GM10248 (cell line): ENCODE measurements around the gene FBRSL1.

Experiments used
- CTCF ChIA-PET: fragments of 300-600 bp; sonication (Branson Sonifier 250); formaldehyde crosslinking; extraction: SDS; loops from one replicate; lab custom pipeline; 2021; ENCODE audit warnings: antibody characterized with exemption; lab: Yijun Ruan, JAX
- POLR2A ChIA-PET: fragments of 350-650 bp; sonication (Branson Sonifier 250); formaldehyde crosslinking; extraction: SDS; loops from one replicate; lab custom pipeline; 2020; ENCODE audit warnings: antibody characterized with exemption; lab: Yijun Ruan, JAX
- DNase-seq: peaks from one replicate; pipeline ENCODE4 v3.0.0; 2012; ENCODE audit errors: extremely low spot score
- TF ChIP-seq, protein P1 (sequence below): IDR thresholded peaks from 2 replicates; pipeline ENCODE4 v1.5.1; 2012; ENCODE audit warnings: mild to moderate bottlenecking, low read depth; ENCODE audit errors: extremely low read depth, missing control alignments, control extremely low read depth

The FBRSL1 gene

DNA sequence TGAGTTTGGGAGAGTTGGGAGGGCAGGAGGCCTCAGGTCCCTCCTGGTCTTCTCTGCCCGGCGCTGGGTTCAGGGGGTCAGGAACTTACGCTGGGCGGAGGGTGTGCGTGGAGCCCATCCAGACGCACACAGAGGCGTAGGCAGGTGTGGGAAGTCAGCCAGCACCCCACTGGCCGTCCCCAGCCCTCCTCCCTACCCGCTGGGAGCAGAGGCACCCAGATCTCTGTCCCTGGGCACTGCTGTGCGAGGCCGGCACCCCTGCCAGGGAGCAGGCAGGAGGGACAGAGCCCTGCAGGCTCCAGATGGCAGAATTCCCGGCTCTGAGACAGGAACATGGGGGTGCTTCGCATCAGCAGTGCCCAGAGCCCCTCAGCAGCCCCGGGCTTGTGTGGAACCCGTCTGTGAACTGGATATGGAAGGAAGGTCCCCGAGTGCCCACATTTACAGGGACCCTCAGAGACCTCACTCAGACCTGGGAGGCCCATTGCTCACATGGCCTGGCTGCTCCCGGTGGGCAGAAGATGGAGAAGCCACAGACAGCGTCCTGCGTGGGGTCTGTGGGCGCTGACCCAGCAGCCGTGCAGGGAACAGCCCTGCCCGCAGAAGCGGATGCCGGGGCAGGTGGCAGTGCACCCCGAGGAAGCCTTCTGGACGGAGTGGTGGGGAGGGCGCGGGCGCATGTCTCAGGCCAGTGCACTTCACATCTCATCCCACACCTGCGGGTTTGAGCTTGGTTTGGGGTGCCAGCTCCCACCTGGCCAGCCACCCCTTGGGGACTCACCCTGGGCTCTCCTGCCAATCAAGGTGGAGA lies 61.1 kb downstream of the FBRSL1 start:
- DNase-seq = no peak
- ChIA-PET CTCF (no interaction called here), POLR2A (no interaction called here)
- TF ChIP-seq, protein P1, sequence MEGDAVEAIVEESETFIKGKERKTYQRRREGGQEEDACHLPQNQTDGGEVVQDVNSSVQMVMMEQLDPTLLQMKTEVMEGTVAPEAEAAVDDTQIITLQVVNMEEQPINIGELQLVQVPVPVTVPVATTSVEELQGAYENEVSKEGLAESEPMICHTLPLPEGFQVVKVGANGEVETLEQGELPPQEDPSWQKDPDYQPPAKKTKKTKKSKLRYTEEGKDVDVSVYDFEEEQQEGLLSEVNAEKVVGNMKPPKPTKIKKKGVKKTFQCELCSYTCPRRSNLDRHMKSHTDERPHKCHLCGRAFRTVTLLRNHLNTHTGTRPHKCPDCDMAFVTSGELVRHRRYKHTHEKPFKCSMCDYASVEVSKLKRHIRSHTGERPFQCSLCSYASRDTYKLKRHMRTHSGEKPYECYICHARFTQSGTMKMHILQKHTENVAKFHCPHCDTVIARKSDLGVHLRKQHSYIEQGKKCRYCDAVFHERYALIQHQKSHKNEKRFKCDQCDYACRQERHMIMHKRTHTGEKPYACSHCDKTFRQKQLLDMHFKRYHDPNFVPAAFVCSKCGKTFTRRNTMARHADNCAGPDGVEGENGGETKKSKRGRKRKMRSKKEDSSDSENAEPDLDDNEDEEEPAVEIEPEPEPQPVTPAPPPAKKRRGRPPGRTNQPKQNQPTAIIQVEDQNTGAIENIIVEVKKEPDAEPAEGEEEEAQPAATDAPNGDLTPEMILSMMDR = no peak

DNA sequence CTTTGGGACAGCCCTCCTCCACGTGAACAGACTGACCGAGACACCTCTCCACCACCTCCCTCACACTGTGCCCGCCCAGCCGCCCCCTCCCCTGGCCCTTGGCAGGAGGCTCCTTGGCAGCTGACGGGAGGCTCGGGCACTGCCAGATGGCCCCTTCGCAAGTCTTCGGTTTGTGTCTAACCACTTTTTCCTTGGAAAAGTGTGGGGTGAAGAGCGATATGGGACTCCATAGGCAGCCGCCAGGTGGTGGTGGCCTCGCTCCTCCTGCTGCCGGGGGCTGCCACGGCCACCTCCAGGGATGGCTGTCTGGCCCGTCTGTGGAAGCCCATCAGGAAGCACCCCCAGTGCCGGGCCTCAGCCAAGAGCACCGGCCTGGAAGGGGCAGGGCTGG lies 61.7 kb downstream of the FBRSL1 start:
- ChIA-PET POLR2A (no interaction called here), CTCF (no interaction called here)

DNA sequence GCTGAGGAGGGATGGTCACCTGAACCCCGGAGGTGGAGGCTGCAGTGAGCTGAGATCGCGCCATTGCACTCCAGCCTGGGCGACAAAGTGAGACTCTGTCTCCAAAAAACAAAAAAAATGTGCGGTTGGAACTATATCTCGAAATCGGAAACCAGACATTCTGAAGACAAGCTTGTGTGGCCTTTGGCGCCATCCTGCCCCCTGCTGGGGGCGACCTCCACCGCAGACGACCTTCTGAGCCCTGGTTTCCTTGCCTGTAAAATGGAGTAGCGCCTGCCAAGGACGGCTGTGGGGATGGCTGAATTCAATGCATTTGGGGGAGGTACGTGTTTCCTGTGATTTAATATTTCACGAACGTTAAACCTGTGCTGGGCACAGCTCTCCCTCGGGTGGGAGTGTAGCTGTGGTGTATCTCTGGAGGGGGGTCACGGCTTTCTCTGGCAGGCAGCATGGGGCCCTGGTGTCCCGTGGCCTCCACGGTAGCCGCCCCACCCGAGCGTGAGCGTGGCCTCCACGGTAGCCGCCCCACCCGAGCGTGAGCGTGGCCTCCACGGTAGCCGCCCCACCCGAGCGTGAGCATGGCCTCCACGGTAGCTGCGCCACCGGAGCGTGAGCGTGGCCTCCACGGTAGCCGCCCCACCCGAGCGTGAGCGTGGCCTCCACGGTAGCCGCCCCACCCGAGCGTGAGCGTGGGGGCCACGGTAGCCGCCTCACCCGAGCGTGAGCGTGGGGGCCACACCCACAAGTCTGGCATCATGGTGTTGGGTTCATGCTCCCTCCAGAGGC lies 65.1 kb downstream of the FBRSL1 start:
- POLR2A ChIA-PET = no interaction called here
- DNase-seq = no peak
- CTCF ChIA-PET = interaction anchor here (1.1 to 1.3 kb wide), 2 partner anchors 12 to 140 kb away, joined by 3 to 5 read pairs; no protein-coding TSS in a partner anchor
- TF ChIP-seq, protein P1 = peak; percentile 28

More for the DNA sequence above, 61.7 kb downstream of the FBRSL1 start:
- no peak for DNase-seq
- TF ChIP-seq, protein P1 = no peak

DNA sequence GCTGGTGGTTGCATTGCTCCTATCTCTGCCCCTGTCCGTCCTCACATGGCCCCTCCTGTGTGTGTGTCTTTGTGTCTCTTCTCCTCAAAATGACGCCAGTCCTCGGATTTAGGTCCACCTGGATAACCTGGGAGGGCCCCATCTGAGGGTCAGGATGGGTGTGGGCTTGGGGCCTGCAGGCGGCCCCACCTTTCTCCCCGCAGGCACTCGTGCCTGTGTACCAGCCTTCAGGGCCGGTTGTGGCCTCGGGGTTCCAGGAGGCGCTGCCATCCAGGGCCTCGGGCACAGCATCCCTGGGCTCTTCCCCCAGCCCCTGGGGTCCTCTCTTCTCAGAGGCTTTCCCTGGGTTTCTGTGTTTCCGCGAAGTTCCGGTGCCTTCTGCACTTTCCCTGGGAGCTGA lies 65.7 kb downstream of the FBRSL1 start:
- TF ChIP-seq, protein P1 = no peak
- CTCF ChIA-PET = interaction anchor here (1.1 kb wide), 1 partner anchor 11 kb away, joined by 3 read pairs; no protein-coding TSS in a partner anchor
- no peak for DNase-seq
- POLR2A ChIA-PET = no interaction called here

DNA sequence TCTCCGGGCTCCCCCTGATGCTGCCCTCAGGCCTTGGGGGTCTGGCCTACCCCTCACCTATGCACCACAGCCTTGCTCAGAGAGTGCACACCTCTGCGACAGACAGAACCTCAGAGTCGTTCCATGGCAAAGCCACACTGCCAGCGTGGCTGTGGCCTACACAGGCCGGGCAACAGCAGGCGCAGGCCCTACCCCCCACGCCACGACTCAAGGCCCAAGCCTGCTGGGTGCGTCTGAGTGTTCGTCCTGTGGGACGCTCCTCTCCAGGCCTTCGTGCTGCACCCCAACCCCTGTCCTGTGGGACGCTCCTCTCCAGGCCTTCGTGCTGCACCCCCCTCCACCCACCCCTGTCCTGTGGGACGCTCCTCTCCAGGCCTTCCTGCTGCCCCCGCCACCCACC lies 66.3 kb downstream of the FBRSL1 start:
- TF ChIP-seq, protein P1 = no peak
- POLR2A ChIA-PET = no interaction called here
- no peak for DNase-seq
- CTCF ChIA-PET = no interaction called here

DNA sequence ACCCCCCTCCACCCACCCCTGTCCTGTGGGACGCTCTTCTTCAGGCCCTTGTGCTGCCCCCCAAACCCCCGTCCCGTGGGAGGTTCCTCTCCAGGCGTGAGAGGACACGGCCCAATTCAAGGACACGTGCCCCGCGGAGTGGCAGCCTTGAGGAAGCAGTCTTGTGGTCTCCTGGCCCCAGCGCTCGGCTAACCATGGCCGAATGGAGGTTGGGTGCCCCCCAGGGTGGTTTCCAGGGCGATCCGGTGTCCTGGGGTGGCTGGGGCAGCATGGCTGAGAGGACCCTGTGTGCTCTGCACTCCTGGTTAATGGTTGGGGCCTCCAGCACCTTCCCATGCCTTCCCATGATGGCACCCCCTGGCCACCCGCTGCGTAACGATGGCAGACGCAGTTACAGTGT lies 66.8 kb downstream of the FBRSL1 start:
- ChIA-PET CTCF (no interaction called here), POLR2A (no interaction called here)
- DNase-seq = no peak
- TF ChIP-seq, protein P1 = no peak
